Activated CD4-positive, alpha-beta T cell treated with anti-CD3 and anti-CD28 coated beads for 36 hours (primary cell): ENCODE data around the gene FGF1. TPM values are rescaled to one million over a fixed set of nuclear protein-coding genes. Genes with fewer than 3 reads are reported as not detected.

ENCODE experiments used
- ATAC-seq: fragments of 200-7000 bp; cut with Tn5 transposase; one replicate; pipeline ENCODE4 v1.10.0; 2021; ENCODE audit warnings: mild to moderate bottlenecking, moderate library complexity
- CTCF ChIA-PET: fragments of 350-600 bp; sonication (Branson Sonifier 250); formaldehyde crosslinking; loops from one replicate; lab custom pipeline; 2021; ENCODE audit warnings: antibody characterized with exemption; lab: Charles Lee
- POLR2A ChIA-PET: fragments of 350-600 bp; sonication (Branson Sonifier 250); formaldehyde crosslinking; loops from one replicate; lab custom pipeline; 2021; ENCODE audit warnings: antibody characterized with exemption, inconsistent platforms; lab: Charles Lee
- DNase-seq: peaks from one replicate; pipeline ENCODE4 v3.0.0-alpha.2; 2020
- H3K27ac Mint-ChIP-seq: one replicate; pipeline ENCODE4 v1.8.0; 2021; ENCODE audit warnings: mixed read lengths
- H3K27me3 Mint-ChIP-seq: one replicate; pipeline ENCODE4 v1.8.0; 2021; ENCODE audit warnings: mixed read lengths
- H3K36me3 Mint-ChIP-seq: one replicate; pipeline ENCODE4 v1.8.0; 2021; ENCODE audit warnings: low read depth, mixed read lengths
- H3K4me1 Mint-ChIP-seq: one replicate; pipeline ENCODE4 v1.8.0; 2021; ENCODE audit warnings: mixed read lengths
- H3K4me3 Mint-ChIP-seq: one replicate; pipeline ENCODE4 v1.8.0; 2021; ENCODE audit warnings: mild to moderate bottlenecking, moderate library complexity, mixed read lengths
- H3K9me3 Mint-ChIP-seq: one replicate; pipeline ENCODE4 v1.8.0; 2021; ENCODE audit warnings: low read depth, mixed read lengths
- intact Hi-C, 2 experiments: fragments of 100-400 bp; cut with DNase I in 1 of 2; cut with micrococcal nuclease in 1 of 2; formaldehyde crosslinking; loops; one replicate each; pipeline versions ENCODE4 v1.14.2 to v1.15.1; 2022 to 2024; cut with DNase I, micrococcal nuclease
- total RNA-seq, 2 experiments: library from RNA; stranded (reverse); gene quantifications; one replicate each; pipeline ENCODE4 v1.2.3, GENCODE V29; 2021

FGF1 gene
- total RNA-seq, 2 experiments from 2014 or later: not detected

DNA sequence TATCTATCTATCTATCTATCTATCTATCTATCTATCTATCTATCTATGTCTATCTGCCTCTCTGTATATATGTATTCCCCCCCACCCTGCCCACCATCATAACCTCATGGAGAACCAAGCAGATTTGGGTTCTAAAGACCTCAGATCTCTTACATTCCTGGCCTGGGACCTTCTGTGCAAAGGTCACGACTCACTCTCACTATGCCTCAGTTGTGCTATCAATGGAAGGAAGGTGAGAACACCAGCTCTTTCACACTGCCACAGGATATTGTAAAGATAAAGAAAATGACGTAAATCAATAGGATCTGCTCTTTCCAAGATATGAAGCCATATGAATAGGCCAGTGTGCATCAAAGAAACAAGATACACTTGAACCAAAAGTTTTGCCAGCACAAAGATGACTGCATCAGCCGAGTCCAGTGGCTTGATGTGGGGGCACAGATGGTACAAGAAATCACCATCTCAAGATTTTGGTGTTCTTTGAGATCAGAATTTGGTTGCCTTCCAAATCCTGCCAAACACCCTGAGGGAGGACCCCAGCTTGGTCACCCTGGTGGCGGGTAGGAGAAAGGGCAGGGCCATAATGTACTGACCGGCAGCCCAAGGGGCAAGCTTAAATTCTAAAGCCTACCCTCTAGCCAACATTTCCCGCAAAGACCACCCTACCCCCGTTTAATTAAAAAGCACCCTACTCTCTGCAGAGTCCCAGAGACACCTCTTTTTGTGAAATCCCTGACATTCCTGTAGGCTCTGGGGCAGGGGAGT lies 8.4 kb upstream of the FGF1 start:
- CTCF ChIA-PET: interaction anchor here (2.0 kb wide), 1 partner anchor 9 kb away, joined by 10 read pairs; no protein-coding TSS in a partner anchor

DNA sequence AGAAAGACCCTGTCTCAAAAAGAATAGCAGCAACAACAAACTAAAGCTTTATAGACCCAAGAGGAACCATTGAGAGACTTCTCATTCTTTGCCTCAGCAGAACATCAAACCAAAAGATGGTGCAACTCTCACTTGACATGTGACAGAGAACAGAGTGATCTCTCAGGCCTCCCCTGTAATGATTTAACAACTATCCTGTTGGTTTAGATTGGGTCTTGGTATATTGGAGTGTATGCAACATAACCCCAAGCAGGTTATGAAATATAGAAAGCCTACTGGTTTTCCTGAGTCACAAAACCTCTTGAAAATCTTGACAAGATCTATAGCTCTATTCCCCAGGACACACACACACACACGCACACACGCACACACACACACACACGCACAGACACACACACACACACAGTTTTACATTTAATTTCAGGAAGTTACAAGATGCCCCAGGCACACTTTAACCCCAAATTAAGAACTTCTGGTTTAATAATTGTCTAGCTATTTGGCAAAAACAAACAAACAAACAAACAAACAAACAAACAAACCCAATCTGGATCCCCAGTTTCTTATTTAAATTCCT lies 6.5 kb upstream of the FGF1 start:
- H3K4me1 Mint-ChIP-seq: no peaks in the 10 kb centered on the region
- ChIA-PET CTCF (interaction anchor here (1.4 to 2.0 kb wide), 4 partner anchors 10 to 82 kb away, joined by 4 to 10 read pairs (median 6); no protein-coding TSS in a partner anchor), POLR2A (interaction anchor here (0.6 kb wide), 1 partner anchor 1075 kb away, joined by 4 read pairs; no protein-coding TSS in a partner anchor)
- H3K9me3 Mint-ChIP-seq: no peaks in the 10 kb centered on the region
- no peak overlapping the region for H3K27ac Mint-ChIP-seq
- ATAC-seq: no peak
- intact Hi-C loops: no loop called here
- no peak for DNase-seq
- no peaks in the 10 kb centered on the region for H3K36me3 Mint-ChIP-seq
- peaks cover 7% of the 10 kb centered on the region for H3K27me3 Mint-ChIP-seq
- H3K4me3 Mint-ChIP-seq: no peak overlapping the region

More for the DNA sequence above, 8.4 kb upstream of the FGF1 start:
- POLR2A ChIA-PET: no interaction called here
- Mint-ChIP-seq H3K4me3 (no peak overlapping the region), H3K27ac (no peak overlapping the region), H3K27me3 (peaks cover 5% of the 10 kb centered on the region), H3K36me3 (no peaks in the 10 kb centered on the region), H3K4me1 (no peaks in the 10 kb centered on the region), H3K9me3 (no peaks in the 10 kb centered on the region)
- ATAC-seq (peak; percentile 66), DNase-seq (no peak)
- intact Hi-C loops: no loop called here

DNA sequence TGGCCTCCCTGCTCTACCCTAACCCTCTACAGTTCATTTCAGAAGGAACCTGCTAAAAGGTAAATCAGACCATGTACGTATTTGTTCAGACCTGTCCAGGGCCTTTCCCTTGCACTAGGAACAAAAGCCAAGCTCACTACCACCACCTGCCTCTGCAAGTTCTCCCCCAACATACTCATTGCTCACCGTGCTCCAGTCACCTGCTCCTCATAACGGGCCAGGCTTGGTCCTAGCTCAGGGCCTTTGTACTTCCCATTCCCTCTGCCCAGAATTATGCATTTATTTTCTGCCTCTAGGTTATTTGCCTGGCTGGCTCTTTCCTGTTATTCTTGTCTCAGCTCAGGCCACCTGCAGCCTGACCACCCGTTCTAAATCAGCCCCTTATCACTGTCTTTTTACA lies 4.8 kb upstream of the FGF1 start:
- ChIA-PET CTCF (interaction anchor here (1.3 kb wide), 1 partner anchor 22 kb away, joined by 5 read pairs; no protein-coding TSS in a partner anchor), POLR2A (no interaction called here)
- intact Hi-C loops: no loop called here
- Mint-ChIP-seq H3K4me3 (no peak overlapping the region), H3K36me3 (no peaks in the 10 kb centered on the region), H3K9me3 (no peaks in the 10 kb centered on the region), H3K4me1 (no peaks in the 10 kb centered on the region), H3K27me3 (peaks cover 7% of the 10 kb centered on the region), H3K27ac (no peak overlapping the region)
- DNase-seq: no peak
- no peak for ATAC-seq

DNA sequence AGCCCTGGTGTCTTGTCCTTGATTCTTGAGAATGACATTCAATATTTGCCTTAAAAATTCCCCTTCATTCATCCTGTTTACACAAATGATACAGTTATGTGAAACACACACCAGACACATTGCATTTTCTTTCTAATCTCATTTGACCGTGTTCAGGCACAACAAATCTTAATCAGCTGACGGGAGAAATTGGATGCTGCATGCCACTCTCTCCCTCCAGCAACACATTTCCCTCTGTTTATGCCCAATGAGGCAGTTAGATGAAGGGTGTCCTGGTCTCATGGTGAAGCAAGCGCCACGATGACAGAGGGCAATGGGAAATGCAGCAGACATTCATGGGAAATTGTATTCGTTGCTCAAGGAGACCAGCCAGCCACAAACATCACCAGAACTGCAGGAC lies 3.2 kb upstream of the FGF1 start:
- ChIA-PET POLR2A (no interaction called here), CTCF (interaction anchor here (1.0 to 1.1 kb wide), 2 partner anchors 8 to 33 kb away, joined by 3 to 4 read pairs; no protein-coding TSS in a partner anchor)
- no peaks in the 10 kb centered on the region for H3K36me3 Mint-ChIP-seq
- ATAC-seq (no peak), DNase-seq (no peak)
- no peak overlapping the region for H3K27ac Mint-ChIP-seq
- no peaks in the 10 kb centered on the region for H3K4me1 Mint-ChIP-seq
- peaks cover 7% of the 10 kb centered on the region for H3K27me3 Mint-ChIP-seq
- H3K4me3 Mint-ChIP-seq: no peak overlapping the region
- intact Hi-C loops: no loop called here
- no peaks in the 10 kb centered on the region for H3K9me3 Mint-ChIP-seq

DNA sequence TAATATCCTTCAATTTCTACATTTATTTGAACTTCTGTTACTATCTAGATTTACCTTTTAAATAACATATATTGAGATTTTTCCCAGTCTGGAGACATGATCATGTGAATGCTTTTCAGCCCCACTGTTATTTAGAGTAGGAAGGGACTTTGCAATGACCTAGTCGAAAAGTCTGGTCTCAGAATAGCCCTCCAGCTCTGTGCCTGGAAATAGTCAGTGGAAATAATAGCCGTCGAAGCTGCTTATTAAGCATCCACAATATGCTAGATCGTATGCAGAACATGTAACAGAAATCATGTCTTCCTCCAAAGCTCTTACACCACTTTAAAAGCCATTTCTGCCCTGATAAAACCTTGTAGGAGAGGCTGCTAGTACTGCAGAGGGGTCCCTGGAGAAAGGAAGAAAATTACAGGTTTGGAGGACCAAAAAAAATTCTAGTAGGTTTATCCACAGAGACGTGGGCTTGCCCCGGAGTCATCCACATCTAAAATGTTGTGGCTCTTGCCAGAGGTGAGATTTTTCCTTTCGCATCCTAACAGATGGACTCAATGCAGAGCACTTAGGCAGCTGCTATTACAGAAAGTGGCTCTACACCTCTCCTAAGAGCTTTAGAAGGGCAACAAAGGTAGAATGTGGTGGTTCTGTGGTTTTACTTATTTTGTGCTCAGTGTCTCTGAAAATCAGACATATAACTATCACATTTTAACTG lies 2.5 kb upstream of the FGF1 start:
- Mint-ChIP-seq H3K27me3 (peaks cover 7% of the 10 kb centered on the region), H3K4me1 (no peaks in the 10 kb centered on the region), H3K9me3 (no peaks in the 10 kb centered on the region), H3K36me3 (no peaks in the 10 kb centered on the region), H3K27ac (no peak overlapping the region), H3K4me3 (no peak overlapping the region)
- ChIA-PET POLR2A (no interaction called here), CTCF (interaction anchor here (0.7 to 1.3 kb wide), 4 partner anchors 9 to 33 kb away, joined by 3 to 4 read pairs (median 4); no protein-coding TSS in a partner anchor)
- DNase-seq (no peak), ATAC-seq (no peak)
- intact Hi-C loops: no loop called here

DNA sequence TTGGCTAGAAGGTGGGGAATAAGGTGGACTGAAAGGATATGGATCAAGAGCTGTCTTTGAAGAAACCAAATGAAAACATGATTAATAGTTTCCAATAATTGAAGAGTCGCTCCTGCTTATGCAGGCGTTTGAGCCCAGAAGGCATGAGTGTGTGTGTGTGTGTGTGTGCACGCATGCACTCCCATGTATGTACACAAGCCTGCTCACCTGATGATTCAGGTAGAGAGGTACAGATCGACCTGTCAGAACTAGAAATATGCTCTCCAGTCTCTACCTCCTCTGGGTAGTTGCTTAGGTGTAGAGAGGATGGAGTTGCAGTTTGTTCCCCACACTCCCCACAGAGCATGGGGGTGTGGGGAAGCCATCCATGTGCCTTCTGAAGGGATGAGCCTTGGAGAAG lies 1.1 kb upstream of the FGF1 start:
- ChIA-PET CTCF (interaction anchor here (0.6 to 2.1 kb wide), 3 partner anchors 12 to 996 kb away, joined by 3 to 8 read pairs (median 4); no protein-coding TSS in a partner anchor), POLR2A (no interaction called here)
- Mint-ChIP-seq H3K27ac (no peak overlapping the region), H3K36me3 (no peaks in the 10 kb centered on the region), H3K4me1 (no peaks in the 10 kb centered on the region), H3K4me3 (no peak overlapping the region), H3K27me3 (peaks cover 7% of the 10 kb centered on the region), H3K9me3 (no peaks in the 10 kb centered on the region)
- ATAC-seq (no peak), DNase-seq (no peak)
- intact Hi-C loops: no loop called here

DNA sequence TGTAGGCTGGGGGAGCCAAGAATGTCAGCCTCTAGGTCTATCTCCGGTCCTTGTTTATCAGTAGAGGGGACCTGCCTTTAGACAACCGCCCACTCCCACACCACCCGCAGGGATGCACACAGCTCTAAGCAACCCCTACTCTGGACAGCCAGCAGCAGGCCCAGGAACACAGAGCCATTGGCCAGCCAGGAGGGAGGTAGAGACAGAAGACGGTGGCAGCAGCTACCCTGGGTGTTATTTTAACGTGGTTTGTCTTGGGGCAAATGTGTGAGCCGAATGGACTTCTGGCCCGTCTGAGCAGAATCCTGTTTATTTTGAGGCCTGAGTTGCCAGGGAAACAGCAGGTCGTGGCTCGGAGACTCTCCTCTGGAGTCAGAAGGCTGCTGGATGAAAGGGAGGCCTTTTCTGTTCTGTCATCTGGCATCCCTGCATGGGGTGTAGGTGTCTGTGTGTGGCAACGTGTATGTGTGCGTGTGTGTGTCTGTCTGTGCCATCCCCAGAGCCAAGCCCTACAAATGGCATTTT lies 382 bp upstream of the FGF1 start:
- Mint-ChIP-seq H3K36me3 (no peaks in the 10 kb centered on the region), H3K9me3 (no peaks in the 10 kb centered on the region), H3K4me1 (no peaks in the 10 kb centered on the region), H3K4me3 (no peak overlapping the region), H3K27ac (no peak overlapping the region), H3K27me3 (peaks cover 7% of the 10 kb centered on the region)
- ATAC-seq: no peak
- intact Hi-C loops: no loop called here
- DNase-seq: no peak
- ChIA-PET CTCF (interaction anchor here (0.5 to 2.1 kb wide), 4 partner anchors 13 to 995 kb away, joined by 3 to 8 read pairs (median 4); no protein-coding TSS in a partner anchor), POLR2A (interaction anchor here (0.6 kb wide), 1 partner anchor 245 kb away, joined by 3 read pairs; no protein-coding TSS in a partner anchor)

DNA sequence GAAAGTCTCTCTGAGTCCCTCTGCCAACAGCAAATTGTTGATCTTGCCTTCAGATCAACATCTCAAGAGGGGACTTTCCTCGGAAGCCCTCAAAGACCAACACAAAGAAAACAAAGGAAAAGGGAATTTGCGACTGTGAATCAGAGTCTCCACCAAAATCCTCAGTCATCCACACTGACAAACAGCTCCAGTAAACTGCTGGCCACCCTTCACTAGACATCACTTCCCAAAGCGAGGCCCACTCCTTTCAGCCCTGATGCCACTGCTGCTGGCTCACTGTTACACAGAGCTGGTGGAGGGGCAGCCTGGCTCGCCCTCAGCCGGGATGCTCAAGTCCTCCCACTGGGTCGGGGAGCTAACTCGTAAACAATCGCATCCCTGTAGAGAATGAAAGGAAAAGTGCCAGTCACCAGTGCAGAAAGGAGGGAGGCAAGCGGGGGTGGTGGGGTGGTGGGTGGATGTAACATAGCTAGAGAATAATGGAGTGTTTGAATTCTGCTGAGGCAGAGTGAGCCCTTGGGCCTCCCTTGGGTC lies 1.3 kb downstream of the FGF1 start:
- ATAC-seq (no peak), DNase-seq (no peak)
- CTCF ChIA-PET: interaction anchor here (0.7 to 1.4 kb wide), 3 partner anchors 14 to 29 kb away, joined by 3 to 7 read pairs (median 6); no protein-coding TSS in a partner anchor

DNA sequence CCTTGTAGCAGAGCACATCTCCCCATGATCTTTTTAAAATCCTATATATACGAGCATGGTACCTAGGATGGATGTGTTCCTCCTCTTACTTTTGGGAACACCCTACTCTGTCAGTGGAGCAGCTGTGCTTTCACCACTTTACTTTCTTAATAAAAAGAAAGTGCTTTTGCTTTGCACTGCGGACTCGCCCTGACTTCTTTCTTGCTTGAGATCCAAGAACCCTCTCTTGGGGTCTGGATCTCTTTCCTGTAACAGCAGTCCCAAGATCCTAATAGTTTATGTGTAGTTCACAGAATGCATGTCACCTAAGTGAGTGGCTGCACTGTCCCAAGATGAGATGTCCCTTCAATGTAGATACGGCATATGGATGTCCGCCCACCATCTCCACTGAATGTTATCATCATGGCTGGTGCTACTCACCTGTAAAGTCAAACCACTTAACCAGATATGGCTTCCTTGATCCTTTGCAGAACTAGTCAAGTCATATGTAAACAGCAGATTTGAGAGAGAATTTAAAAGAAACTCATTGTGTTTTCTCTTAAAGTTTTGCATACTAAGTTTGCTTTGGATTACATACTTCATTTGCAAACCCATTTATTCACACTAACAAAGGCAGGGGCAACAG lies 1.9 kb downstream of the FGF1 start:
- H3K36me3 Mint-ChIP-seq: no peaks in the 10 kb centered on the region
- H3K27me3 Mint-ChIP-seq: no peaks in the 10 kb centered on the region
- no peak overlapping the region for H3K27ac Mint-ChIP-seq
- H3K9me3 Mint-ChIP-seq: no peaks in the 10 kb centered on the region
- H3K4me1 Mint-ChIP-seq: no peaks in the 10 kb centered on the region
- POLR2A ChIA-PET: no interaction called here
- CTCF ChIA-PET: interaction anchor here (1.4 kb wide), 1 partner anchor 29 kb away, joined by 7 read pairs; no protein-coding TSS in a partner anchor
- DNase-seq: no peak
- ATAC-seq: no peak
- H3K4me3 Mint-ChIP-seq: no peak overlapping the region
- intact Hi-C loops: no loop called here

More for the DNA sequence above, 1.3 kb downstream of the FGF1 start:
- Mint-ChIP-seq H3K27me3 (peaks cover 2% of the 10 kb centered on the region), H3K4me3 (no peak overlapping the region), H3K9me3 (no peaks in the 10 kb centered on the region), H3K27ac (no peak overlapping the region), H3K4me1 (no peaks in the 10 kb centered on the region), H3K36me3 (no peaks in the 10 kb centered on the region)
- POLR2A ChIA-PET: no interaction called here
- intact Hi-C loops: no loop called here

DNA sequence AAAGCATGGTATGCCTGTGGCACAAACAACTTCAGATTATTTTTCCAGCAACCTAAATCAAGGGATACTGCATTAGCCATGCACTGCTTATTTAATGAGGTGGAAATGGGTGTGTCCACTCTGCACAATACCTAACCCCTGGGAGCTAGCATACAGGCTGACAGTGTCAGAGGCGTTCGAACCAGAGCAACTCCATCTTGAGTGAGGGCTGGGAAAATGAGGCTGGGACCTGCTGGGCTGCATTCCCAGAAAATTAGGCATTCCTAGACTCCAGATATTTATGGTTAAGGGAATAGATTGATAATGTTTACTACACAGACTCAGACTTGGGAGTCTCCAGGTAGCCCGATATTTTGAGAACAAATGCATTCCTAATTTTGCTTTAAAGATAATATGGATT lies 2.8 kb downstream of the FGF1 start:
- intact Hi-C loops: no loop called here
- no peak for DNase-seq
- ChIA-PET CTCF (no interaction called here), POLR2A (no interaction called here)
- H3K4me1 Mint-ChIP-seq: no peaks in the 10 kb centered on the region
- ATAC-seq: no peak
- no peaks in the 10 kb centered on the region for H3K9me3 Mint-ChIP-seq
- H3K4me3 Mint-ChIP-seq: no peak overlapping the region
- H3K27me3 Mint-ChIP-seq: no peaks in the 10 kb centered on the region
- no peaks in the 10 kb centered on the region for H3K36me3 Mint-ChIP-seq
- H3K27ac Mint-ChIP-seq: no peak overlapping the region
